AG09319 (cell line): Measurements from ENCODE around the gene P3H3.

Experiments
- DNase-seq: peaks from one replicate; pipeline ENCODE4 v3.0.0-alpha.2; 2010; ENCODE audit warnings: low read depth; ENCODE audit errors: extremely low read depth
- CTCF ChIP-seq: IDR thresholded peaks from 2 replicates; pipeline ENCODE4 v1.5.1; 2011; ENCODE audit warnings: low read depth, mild to moderate bottlenecking, inconsistent platforms, low read length, moderate library complexity

P3H3 gene

GRCh38 chr12:6828781-6829535 is 751 bp downstream of the P3H3 start:
- no peak for DNase-seq
- no peak for TF ChIP-seq CTCF

GRCh38 chr12:6829536-6830220 is 1.5 kb downstream of the P3H3 start:
- DNase-seq = no peak
- no peak; the same call in 1 of the 2 replicates for TF ChIP-seq CTCF

DNA sequence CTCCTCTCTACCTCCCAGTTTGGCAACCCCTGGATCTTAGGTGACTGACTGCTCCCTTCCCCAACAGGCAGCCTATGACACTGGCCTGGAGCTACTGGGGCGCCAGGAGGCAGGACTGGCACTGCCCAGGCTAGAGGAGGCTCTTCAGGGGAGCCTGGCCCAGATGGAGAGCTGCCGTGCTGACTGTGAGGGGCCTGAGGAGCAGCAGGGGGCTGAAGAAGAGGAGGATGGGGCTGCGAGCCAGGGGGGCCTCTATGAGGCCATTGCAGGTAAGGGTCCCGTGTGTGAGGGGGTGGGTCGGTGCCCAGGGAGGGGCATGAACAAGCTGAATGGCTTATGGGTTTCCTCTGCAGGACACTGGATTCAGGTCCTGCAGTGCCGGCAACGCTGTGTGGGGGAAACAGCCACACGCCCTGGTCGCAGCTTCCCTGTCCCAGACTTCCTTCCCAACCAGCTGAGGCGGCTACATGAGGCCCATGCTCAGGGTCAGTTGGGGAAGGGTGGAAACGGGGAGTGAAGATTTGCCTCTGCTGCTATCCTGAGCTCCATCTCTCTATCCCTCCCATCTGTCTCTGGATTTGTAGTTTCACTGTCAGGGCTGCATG is 2.2 kb downstream of the P3H3 start:
- no peak for TF ChIP-seq CTCF

GRCh38 chr12:6830999-6831398 is 2.8 kb downstream of the P3H3 start:
- no peak for TF ChIP-seq CTCF
- no peak for DNase-seq

More for the DNA sequence above, 2.2 kb downstream of the P3H3 start:
- no peak for DNase-seq

DNA sequence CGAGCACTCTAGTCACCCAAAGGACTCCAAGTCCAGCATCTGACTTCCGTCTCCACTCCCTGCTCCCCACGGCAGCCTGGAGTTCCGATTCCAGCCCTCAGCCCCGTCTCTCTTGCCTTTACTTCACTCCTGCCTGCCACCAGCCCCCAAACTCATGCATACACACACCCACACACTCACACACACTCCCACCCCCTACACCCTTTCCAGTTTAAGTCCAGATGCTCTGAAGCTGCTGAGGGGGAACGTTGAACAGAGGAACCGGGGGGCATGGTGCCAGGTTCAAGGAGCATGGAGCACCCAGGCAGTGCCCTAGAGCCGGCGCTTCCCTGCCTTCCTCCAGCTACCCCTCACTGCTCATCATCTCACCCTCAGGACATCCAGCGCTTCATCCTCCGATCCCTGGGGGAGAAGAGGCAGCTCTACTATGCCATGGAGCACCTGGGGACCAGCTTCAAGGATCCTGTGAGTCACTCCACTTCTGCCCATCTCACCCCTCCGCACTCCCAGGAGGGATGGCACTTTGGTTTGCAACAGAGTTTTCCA is 3.3 kb downstream of the P3H3 start:
- DNase-seq = no peak
- no peak for TF ChIP-seq CTCF

DNA sequence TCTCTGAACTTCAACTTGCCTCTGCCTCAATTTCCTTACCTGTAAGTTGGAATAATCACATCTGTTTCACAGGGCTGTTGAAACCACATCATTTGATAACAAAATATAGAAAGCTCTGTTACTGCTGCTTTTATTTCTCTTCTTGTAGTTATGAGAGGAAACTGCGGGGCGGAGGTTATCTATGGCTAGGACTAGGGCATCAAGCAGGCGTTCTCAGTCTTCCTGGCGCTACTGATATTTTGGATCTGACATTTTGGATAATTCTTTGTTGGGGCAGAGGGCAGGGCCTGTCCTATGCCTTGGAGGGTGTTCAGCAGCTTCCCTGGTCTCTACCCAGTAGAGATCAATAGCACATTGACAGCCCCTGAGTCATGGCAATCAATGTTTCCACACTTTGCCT is 3.9 kb downstream of the P3H3 start:
- TF ChIP-seq CTCF = no peak
- DNase-seq = no peak

DNA sequence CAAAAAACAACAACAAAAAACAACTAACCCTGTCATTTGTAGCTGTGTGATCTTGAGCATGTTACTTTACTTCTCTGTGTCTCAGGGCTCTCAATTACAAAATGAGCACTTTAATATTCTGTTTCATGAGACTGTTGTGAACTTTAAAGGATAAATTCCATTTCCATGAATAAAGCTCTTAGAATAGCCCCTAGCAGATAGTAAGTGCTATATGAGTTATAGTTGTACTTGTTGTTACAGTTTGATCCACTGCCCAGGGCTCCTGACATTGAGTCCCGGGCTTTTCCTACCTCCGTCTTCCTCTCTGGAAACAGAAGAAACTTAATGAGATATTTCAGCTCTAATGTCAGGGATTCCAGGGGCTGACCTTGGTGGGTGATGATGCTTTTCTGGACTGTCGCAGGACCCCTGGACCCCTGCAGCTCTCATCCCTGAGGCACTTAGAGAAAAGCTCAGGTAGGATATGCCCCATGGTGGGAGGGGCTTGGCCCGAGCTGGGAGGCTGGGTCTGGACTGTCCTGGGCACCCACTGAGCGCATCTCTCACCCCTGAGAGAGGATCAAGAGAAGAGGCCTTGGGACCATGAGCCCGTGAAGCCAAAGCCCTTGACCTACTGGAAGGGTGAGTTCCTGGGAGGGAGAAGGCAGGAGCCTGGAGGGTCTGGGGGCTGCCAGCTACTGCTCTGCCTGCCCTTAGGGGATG is 5.1 kb downstream of the P3H3 start:
- no peak for TF ChIP-seq CTCF
- DNase-seq = no peak
